Adrenal gland (tissue), 12 donors: Measurements from ENCODE around the gene PCDHA12. TPM values are rescaled to one million over a fixed set of nuclear protein-coding genes. Genes with fewer than 3 reads are reported as not detected.
"Not testable (repeated sequence)": the region's sequence is repeated elsewhere in the genome, so short reads cannot be mapped to it uniquely, and the experiment has no call there.

Experiments
- DNase-seq, 7 donors: peaks; one replicate each; pipeline ENCODE4 v3.0.0-alpha.2; 2019 to 2020
- H3K27ac ChIP-seq, 5 donors: fragments of 200-600 bp; sonication (generic) in 4 of 5; 1 replicate in 3 of 5; 2 replicates in 2 of 5; pipeline versions ENCODE4 v1.5.1 to v1.8.0; 2016 to 2020; ENCODE audit warnings: mild to moderate bottlenecking in 1 of 5
- H3K27me3 ChIP-seq: fragments of 200-600 bp; 2 replicates; pipeline ENCODE4 v1.8.0; 2021
- H3K36me3 ChIP-seq, 2 donors: fragments of 200-600 bp; replicated peaks in 1 of 2; 1 replicate in 1 of 2; 2 replicates in 1 of 2; pipeline versions ENCODE4 v1.5.1 to v1.8.0; 2018 to 2022
- H3K4me1 ChIP-seq, 2 donors: fragments of 200-600 bp; replicated peaks in 1 of 2; 1 replicate in 1 of 2; 2 replicates in 1 of 2; pipeline versions ENCODE4 v1.5.1 to v1.8.0; 2018 to 2021
- H3K4me3 ChIP-seq, 4 donors: fragments of 200-600 bp; sonication (generic) in 3 of 4; one replicate each; pipeline ENCODE4 v1.5.1; 2016 to 2018
- H3K9me3 ChIP-seq, 3 donors: fragments of 200-600 bp; sonication (generic) in 1 of 3; replicated peaks in 1 of 3; 1 replicate in 2 of 3; 2 replicates in 1 of 3; pipeline versions ENCODE4 v1.5.1 to v1.8.0; 2016 to 2021
- CTCF ChIP-seq, 6 experiments: fragments of 450-650 bp in 4 of 6; fragments of 200-600 bp in 2 of 6; sonication (generic) in 1 of 6; IDR thresholded peaks; 1 replicate in 5 of 6; 2 replicates in 1 of 6; pipeline versions ENCODE4 v1.5.1 to v1.8.0; 2016 to 2021; ENCODE audit warnings: antibody characterized with exemption in 6 of 6, mild to moderate bottlenecking in 2 of 6, moderate library complexity in 1 of 6
- POLR2A ChIP-seq, 2 donors: fragments of 450-650 bp; IDR thresholded peaks; one replicate each; pipeline ENCODE4 v1.6.1; 2017; ENCODE audit warnings: antibody characterized with exemption in 2 of 2, mild to moderate bottlenecking in 2 of 2, moderate library complexity in 1 of 2
- WGBS, 4 donors: extraction: QIAGEN DNeasy Blood & Tissue Kit in 2 of 4; methylation state at CpG; one replicate each; pipeline versions ENCODE4 v1.1.5 to v1.1.7; 2013 to 2017; 5-methylcytosine and 5-hydroxymethylcytosine counted together
- intact Hi-C, 2 donors: fragments of 100-400 bp; cut with DNase I; formaldehyde crosslinking; loops; one replicate each; pipeline versions ENCODE4 v1.14.1 to v1.15.0; 2022 to 2023
- polyA plus RNA-seq, 3 donors: library from polyadenylated mRNA; stranded (reverse); fragments of 200-250 nt in 2 of 3; fragments of 350-450 nt in 1 of 3; fragmentation: Illumina TruSeq in 1 of 3; extraction: RNeasy Lipid Tissue Mini Kit (QIAGEN cat#74804) in 1 of 3; gene quantifications; one replicate each; pipeline ENCODE4 v1.2.3, GENCODE V29; 2013 to 2014
- total RNA-seq, 9 donors: library from RNA; depleted of rRNA in 4 of 9; stranded (reverse); fragments of >200 nt in 4 of 9; fragments of 120-200 nt in 1 of 9; fragmentation: NEBNext Ultra II Directional in 1 of 9; extraction: Animal tissue kit (Norgen Biotek cat#: 25700) in 1 of 9; gene quantifications; one replicate each; pipeline versions ENCODE4 v1.1.0 to v1.2.4, GENCODE V29; 2013 to 2023
- donor health status: healthy with polysubstance abuse.
- donor health status: Bipolar disorder and iron deficiency.
- donor health status: DM: yes; HTN: yes; CAD: no.
- donor health status: DM: no; HTN: no; CAD: no.
- donor health status: DM: no; HTN: no; CAD: no.
- donor health status: DM: yes; HTN: yes; CAD: no.

The PCDHA12 gene
- total and polyA plus RNA-seq, 12 donors, result 0.17 to 1.9 (median 0.47) TPM

DNA sequence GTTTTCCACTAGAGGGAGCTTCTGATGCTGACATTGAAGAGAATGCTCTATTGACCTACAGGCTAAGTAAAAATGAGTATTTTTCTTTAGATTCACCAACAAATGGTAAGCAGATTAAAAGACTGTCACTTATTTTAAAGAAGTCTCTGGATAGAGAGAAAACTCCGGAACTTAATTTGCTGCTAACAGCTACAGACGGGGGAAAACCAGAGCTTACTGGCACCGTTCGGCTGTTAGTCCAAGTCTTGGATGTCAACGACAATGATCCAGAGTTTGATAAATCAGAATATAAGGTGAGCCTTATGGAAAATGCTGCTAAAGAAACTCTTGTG, 5.6 kb upstream of the PCDHA12 start:
- no peak overlapping the region for H3K27ac ChIP-seq
- H3K4me3 ChIP-seq, result no peak overlapping the region
- TF ChIP-seq POLR2A (IDR thresholded peaks at IDR 0.05) (no peak), CTCF (IDR thresholded peaks at IDR 0.05) (no peak)
- H3K27me3 ChIP-seq, result peaks cover 5% of the 10 kb centered on the region
- H3K9me3 ChIP-seq, result no peaks in the 10 kb centered on the region
- no peaks in the 10 kb centered on the region for H3K4me1 ChIP-seq
- no peak for DNase-seq
- 48 to 56% (median 53%) methylated on average over 5 of the region's 5 CpGs for WGBS, 4 donors
- no peaks in the 10 kb centered on the region for H3K36me3 ChIP-seq
- intact Hi-C loops, result no loop called here

DNA sequence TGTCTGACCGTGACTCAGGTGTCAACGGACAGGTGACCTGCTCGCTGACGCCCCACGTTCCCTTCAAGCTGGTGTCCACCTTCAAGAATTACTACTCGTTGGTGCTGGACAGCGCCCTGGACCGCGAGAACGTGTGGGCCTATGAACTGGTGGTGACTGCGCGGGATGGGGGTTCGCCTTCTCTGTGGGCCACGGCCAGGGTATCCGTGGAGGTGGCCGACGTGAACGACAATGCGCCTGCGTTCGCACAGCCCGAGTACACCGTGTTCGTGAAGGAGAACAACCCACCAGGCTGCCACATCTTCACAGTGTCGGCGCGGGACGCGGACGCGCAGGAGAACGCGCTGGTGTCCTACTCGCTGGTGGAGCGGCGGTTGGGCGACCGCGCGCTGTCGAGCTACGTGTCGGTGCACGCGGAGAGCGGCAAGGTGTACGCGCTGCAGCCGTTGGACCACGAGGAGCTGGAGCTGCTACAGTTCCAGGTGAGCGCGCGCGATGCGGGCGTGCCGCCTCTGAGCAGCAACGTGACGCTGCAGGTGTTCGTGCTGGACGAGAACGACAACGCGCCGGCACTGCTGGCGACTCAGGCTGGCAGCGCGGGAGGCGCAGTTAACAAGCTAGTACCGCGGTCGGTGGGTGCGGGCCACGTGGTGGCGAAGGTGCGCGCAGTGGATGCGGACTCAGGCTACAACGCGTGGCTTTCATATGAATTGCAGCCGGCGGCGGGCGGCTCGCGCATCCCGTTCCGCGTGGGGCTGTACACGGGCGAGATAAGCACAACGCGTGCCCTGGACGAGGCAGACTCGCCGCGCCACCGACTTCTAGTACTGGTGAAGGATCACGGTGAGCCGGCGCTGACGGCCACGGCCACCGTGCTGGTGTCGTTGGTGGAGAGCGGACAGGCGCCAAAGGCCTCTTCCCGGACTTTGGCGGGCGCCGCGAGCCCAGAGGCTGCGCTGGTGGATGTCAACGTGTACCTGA, 4.6 kb upstream of the PCDHA12 start:
- no peak for DNase-seq
- no peaks in the 10 kb centered on the region for H3K4me1 ChIP-seq
- TF ChIP-seq CTCF (IDR thresholded peaks at IDR 0.05), result no peak
- no peak for TF ChIP-seq POLR2A (IDR thresholded peaks at IDR 0.05)
- peaks cover 14% of the 10 kb centered on the region for H3K27me3 ChIP-seq
- intact Hi-C loops, result no loop called here
- WGBS, 4 donors, result 39 to 63% (median 45%) methylated on average over 30 to 114 of the region's 114 CpGs
- no peaks in the 10 kb centered on the region for H3K9me3 ChIP-seq
- no peak overlapping the region for H3K4me3 ChIP-seq
- H3K27ac ChIP-seq, result no peak overlapping the region
- H3K36me3 ChIP-seq, result no peaks in the 10 kb centered on the region

DNA sequence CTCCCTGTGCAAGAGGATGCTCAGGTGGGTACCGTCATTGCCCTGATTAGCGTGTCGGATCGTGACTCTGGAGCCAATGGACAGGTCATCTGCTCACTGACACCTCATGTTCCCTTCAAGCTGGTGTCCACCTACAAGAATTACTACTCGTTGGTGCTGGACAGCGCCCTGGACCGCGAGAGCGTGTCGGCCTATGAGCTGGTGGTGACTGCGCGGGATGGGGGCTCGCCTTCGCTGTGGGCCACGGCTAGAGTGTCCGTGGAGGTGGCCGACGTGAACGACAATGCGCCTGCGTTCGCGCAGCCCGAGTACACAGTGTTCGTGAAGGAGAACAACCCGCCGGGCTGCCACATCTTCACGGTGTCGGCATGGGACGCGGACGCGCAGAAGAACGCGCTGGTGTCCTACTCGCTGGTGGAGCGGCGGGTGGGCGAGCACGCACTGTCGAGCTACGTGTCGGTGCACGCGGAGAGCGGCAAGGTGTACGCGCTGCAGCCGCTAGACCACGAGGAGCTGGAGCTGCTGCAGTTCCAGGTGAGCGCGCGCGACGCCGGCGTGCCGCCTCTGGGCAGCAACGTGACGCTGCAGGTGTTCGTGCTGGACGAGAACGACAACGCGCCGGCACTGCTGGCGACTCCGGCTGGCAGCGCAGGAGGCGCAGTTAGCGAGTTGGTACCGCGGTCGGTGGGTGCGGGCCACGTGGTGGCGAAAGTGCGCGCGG, 1.6 kb downstream of the PCDHA12 start:
- H3K4me3 ChIP-seq, H3K9me3 ChIP-seq, H3K36me3 ChIP-seq, DNase-seq, H3K27ac ChIP-seq, intact Hi-C loops, H3K4me1 ChIP-seq: not testable (repeated sequence)
- peaks cover 16% of the 10 kb centered on the region for H3K27me3 ChIP-seq
- WGBS, 4 donors, result 30 to 51% (median 42%) methylated on average over 18 to 80 of the region's 80 CpGs

GRCh38 chr5:140877262-140877581, 2.1 kb downstream of the PCDHA12 start:
- Histone ChIP-seq H3K27ac (no peak overlapping the region), H3K36me3 (no peaks in the 10 kb centered on the region), H3K4me3 (no peak overlapping the region), H3K4me1 (no peaks in the 10 kb centered on the region), H3K9me3 (no peaks in the 10 kb centered on the region), H3K27me3 (peaks cover 16% of the 10 kb centered on the region)
- intact Hi-C loops, result no loop called here
- DNase-seq, result no peak
- 35 to 39% (median 36%) methylated on average over 11 to 37 of the region's 37 CpGs for WGBS, 4 donors
- no peak for TF ChIP-seq POLR2A (IDR thresholded peaks at IDR 0.05)
- no peak for TF ChIP-seq CTCF (IDR thresholded peaks at IDR 0.05)
